ENCODE results near the gene APCDD1L.

APCDD1L gene

DNA sequence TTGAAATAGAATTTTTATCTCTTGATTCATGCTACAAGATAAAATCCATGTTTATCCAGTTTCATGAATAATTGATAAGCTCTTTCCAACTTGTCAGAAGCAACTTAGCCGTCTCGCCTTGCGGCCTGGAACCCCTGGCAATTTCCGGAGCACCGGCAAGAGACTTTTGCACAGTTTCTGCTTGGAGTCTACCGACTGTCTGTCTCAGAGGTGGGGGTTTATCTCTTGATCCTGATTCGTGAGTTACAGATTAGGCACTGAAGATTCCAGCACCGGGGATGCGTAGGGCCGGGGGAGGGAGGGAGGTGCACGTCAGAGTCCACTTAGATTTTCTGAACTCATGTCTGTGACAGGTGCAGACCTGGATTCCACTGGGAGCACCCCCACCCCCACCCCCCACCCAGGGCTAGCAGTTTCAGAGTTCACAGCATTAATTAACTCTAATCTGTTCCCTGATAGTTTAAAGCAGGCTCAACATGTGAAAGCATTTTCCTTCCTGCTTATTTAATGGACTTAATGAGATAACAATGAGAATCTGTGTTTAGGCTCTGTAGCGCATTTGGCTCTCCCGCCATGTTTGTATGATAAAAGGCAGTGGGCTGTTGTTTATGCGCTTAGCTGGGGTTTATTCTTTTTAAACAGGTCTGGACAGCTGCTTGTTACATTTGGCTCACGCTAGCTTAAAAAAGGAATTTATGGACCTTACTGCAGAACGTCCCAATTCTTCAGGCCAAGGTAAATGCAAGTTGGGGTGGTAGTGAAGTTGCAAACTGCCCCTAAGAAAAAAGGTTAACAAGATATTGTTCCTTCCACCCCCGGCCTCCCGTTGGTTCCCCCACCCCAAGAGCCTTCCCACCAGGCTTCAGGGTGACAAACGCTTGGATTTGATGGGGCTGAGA is 8.1 kb upstream of the APCDD1L start:
- no peak overlapping the region for H3K4me2 ChIP-seq (ENCODE audit: low read length)

GRCh38 chr20:58522666-58523065 is 7.5 kb upstream of the APCDD1L start:
- Histone ChIP-seq H3K4me1 (ENCODE audit: insufficient read depth, low read length, severe bottlenecking) (no peaks in the 10 kb centered on the region), H3K9me2 (ENCODE audit: low read depth, low read length) (no peaks in the 10 kb centered on the region), H2AFZ (ENCODE audit: low read length) (no peak overlapping the region), H3K9me3 (ENCODE audit: low read length) (no peaks in the 10 kb centered on the region), H3K4me3 (ENCODE audit: low read depth, low read length, poor library complexity, severe bottlenecking) (no peak overlapping the region), H3K36me3 (ENCODE audit: insufficient read depth, low read length) (no peaks in the 10 kb centered on the region), H3F3A (ENCODE audit: insufficient read depth, low read length) (no peaks in the 10 kb centered on the region), H3K27me3 (ENCODE audit: insufficient read depth, low read length) (no peaks in the 10 kb centered on the region), H3K27ac (ENCODE audit: low read depth, low read length, poor library complexity, severe bottlenecking) (no peak overlapping the region), H3K9ac (ENCODE audit: low read length) (no peak overlapping the region), H3K4me2 (ENCODE audit: low read length) (no peak overlapping the region), H3K79me2 (ENCODE audit: insufficient read depth, low read length) (no peaks in the 10 kb centered on the region), H4K20me1 (ENCODE audit: insufficient read depth, low read length) (no peaks in the 10 kb centered on the region)
- no peak for TF ChIP-seq EZH2 (IDR thresholded peaks at IDR 0.05; ENCODE audit: borderline replicate concordance, low read length)
- TF ChIP-seq, protein P1, sequence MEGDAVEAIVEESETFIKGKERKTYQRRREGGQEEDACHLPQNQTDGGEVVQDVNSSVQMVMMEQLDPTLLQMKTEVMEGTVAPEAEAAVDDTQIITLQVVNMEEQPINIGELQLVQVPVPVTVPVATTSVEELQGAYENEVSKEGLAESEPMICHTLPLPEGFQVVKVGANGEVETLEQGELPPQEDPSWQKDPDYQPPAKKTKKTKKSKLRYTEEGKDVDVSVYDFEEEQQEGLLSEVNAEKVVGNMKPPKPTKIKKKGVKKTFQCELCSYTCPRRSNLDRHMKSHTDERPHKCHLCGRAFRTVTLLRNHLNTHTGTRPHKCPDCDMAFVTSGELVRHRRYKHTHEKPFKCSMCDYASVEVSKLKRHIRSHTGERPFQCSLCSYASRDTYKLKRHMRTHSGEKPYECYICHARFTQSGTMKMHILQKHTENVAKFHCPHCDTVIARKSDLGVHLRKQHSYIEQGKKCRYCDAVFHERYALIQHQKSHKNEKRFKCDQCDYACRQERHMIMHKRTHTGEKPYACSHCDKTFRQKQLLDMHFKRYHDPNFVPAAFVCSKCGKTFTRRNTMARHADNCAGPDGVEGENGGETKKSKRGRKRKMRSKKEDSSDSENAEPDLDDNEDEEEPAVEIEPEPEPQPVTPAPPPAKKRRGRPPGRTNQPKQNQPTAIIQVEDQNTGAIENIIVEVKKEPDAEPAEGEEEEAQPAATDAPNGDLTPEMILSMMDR (IDR thresholded peaks at IDR 0.05; ENCODE audit: low read length), result no peak

More for the DNA sequence above, 8.1 kb upstream of the APCDD1L start:
- Histone ChIP-seq H3K9me3 (ENCODE audit: low read length) (no peaks in the 10 kb centered on the region), H3K79me2 (ENCODE audit: insufficient read depth, low read length) (no peaks in the 10 kb centered on the region), H3K4me1 (ENCODE audit: insufficient read depth, low read length, severe bottlenecking) (no peaks in the 10 kb centered on the region), H3F3A (ENCODE audit: insufficient read depth, low read length) (no peaks in the 10 kb centered on the region), H3K4me3 (ENCODE audit: low read depth, low read length, poor library complexity, severe bottlenecking) (no peak overlapping the region), H3K27ac (ENCODE audit: low read depth, low read length, poor library complexity, severe bottlenecking) (no peak overlapping the region), H4K20me1 (ENCODE audit: insufficient read depth, low read length) (no peaks in the 10 kb centered on the region), H3K27me3 (ENCODE audit: insufficient read depth, low read length) (no peaks in the 10 kb centered on the region), H3K9ac (ENCODE audit: low read length) (no peak overlapping the region), H3K9me2 (ENCODE audit: low read depth, low read length) (no peaks in the 10 kb centered on the region), H2AFZ (ENCODE audit: low read length) (no peak overlapping the region), H3K36me3 (ENCODE audit: insufficient read depth, low read length) (no peaks in the 10 kb centered on the region)
- TF ChIP-seq, protein P1 (IDR thresholded peaks at IDR 0.05; ENCODE audit: low read length), result no peak
- no peak for TF ChIP-seq EZH2 (IDR thresholded peaks at IDR 0.05; ENCODE audit: borderline replicate concordance, low read length)

GRCh38 chr20:58521763-58522162 is 6.6 kb upstream of the APCDD1L start:
- TF ChIP-seq, protein P1 (IDR thresholded peaks at IDR 0.05; ENCODE audit: low read length), result no peak
- H2AFZ ChIP-seq (ENCODE audit: low read length), result no peak overlapping the region
- no peaks in the 10 kb centered on the region for H3K79me2 ChIP-seq (ENCODE audit: insufficient read depth, low read length)
- no peak overlapping the region for H3K27ac ChIP-seq (ENCODE audit: low read depth, low read length, poor library complexity, severe bottlenecking)
- H3K4me3 ChIP-seq (ENCODE audit: low read depth, low read length, poor library complexity, severe bottlenecking), result no peak overlapping the region
- H3K9ac ChIP-seq (ENCODE audit: low read length), result no peak overlapping the region
- no peaks in the 10 kb centered on the region for H3K27me3 ChIP-seq (ENCODE audit: insufficient read depth, low read length)
- no peaks in the 10 kb centered on the region for H3K4me1 ChIP-seq (ENCODE audit: insufficient read depth, low read length, severe bottlenecking)
- no peak overlapping the region for H3K4me2 ChIP-seq (ENCODE audit: low read length)
- H3F3A ChIP-seq (ENCODE audit: insufficient read depth, low read length), result no peaks in the 10 kb centered on the region
- no peaks in the 10 kb centered on the region for H4K20me1 ChIP-seq (ENCODE audit: insufficient read depth, low read length)
- H3K9me2 ChIP-seq (ENCODE audit: low read depth, low read length), result no peaks in the 10 kb centered on the region
- no peaks in the 10 kb centered on the region for H3K36me3 ChIP-seq (ENCODE audit: insufficient read depth, low read length)
- H3K9me3 ChIP-seq (ENCODE audit: low read length), result no peaks in the 10 kb centered on the region
